BJ (cell line): ENCODE results near the gene TWNK. TPM values are rescaled to one million over a fixed set of nuclear protein-coding genes. Genes with fewer than 3 reads are reported as not detected.

ENCODE experiments used
- CTCF ChIA-PET: fragments of 350-600 bp; formaldehyde crosslinking; extraction: SDS; loops from one replicate; lab custom pipeline; 2021; ENCODE audit warnings: antibody characterized with exemption, inconsistent platforms; lab: Yijun Ruan, JAX
- POLR2A ChIA-PET: fragments of 300-600 bp; sonication (Branson Sonifier 250); formaldehyde crosslinking; extraction: SDS; loops from one replicate; lab custom pipeline; 2021; ENCODE audit warnings: antibody characterized with exemption; lab: Charles Lee
- DNase-seq: peaks from one replicate; pipeline ENCODE4 v3.0.0-alpha.2; 2011; ENCODE audit warnings: low read depth
- H3K27me3 ChIP-seq: 2 replicates; pipeline ENCODE4 v1.6.0; 2011; ENCODE audit warnings: low read length; ENCODE audit not compliant: control insufficient read depth, insufficient read depth
- H3K36me3 ChIP-seq: 2 replicates; pipeline ENCODE4 v1.5.1; 2011; ENCODE audit warnings: low read length; ENCODE audit not compliant: control insufficient read depth, insufficient read depth
- H3K4me3 ChIP-seq: 2 replicates; pipeline ENCODE4 v1.5.1; 2011; ENCODE audit warnings: low read depth, mild to moderate bottlenecking, control low read depth, low read length
- polyA plus RNA-seq: library from polyadenylated mRNA; depleted of rRNA; stranded (reverse); fragments of >200 nt; gene quantifications from 2 replicates; pipeline ENCODE4 v1.2.3, GENCODE V29; 2011
- TF ChIP-seq, protein P1 (sequence below): IDR thresholded peaks from 2 replicates; pipeline ENCODE4 v1.5.1; 2011; ENCODE audit warnings: low read depth, mild to moderate bottlenecking, control low read depth, inconsistent platforms, low read length, moderate library complexity; ENCODE audit not compliant: insufficient read depth

TWNK gene
- polyA plus RNA-seq, 1 experiment, result 5.5 TPM

DNA sequence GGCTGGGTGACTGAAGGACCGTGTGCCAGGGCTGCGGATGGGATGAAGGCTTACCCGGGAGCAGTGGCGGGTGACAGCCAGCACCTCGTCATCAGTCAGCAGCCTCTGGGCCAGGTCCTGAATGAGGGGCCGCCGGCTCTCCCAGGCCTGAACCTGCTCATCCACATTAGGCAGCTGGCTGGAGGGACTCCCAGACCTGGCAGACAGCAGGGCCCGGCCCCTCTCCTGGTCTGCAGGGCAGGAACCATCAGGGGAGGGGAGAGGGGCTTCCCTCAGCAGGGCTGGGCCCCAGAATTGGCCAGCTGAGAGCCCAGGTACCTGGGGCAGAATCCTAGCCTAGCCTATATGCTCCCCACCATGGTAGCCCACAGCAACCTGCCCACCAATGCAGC lies 28.2 kb downstream of the TWNK start:
- no peaks in the 10 kb centered on the region for H3K27me3 ChIP-seq
- DNase-seq, result no peak
- no peaks in the 10 kb centered on the region for H3K36me3 ChIP-seq
- TF ChIP-seq, protein P1, sequence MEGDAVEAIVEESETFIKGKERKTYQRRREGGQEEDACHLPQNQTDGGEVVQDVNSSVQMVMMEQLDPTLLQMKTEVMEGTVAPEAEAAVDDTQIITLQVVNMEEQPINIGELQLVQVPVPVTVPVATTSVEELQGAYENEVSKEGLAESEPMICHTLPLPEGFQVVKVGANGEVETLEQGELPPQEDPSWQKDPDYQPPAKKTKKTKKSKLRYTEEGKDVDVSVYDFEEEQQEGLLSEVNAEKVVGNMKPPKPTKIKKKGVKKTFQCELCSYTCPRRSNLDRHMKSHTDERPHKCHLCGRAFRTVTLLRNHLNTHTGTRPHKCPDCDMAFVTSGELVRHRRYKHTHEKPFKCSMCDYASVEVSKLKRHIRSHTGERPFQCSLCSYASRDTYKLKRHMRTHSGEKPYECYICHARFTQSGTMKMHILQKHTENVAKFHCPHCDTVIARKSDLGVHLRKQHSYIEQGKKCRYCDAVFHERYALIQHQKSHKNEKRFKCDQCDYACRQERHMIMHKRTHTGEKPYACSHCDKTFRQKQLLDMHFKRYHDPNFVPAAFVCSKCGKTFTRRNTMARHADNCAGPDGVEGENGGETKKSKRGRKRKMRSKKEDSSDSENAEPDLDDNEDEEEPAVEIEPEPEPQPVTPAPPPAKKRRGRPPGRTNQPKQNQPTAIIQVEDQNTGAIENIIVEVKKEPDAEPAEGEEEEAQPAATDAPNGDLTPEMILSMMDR, result no peak
- H3K4me3 ChIP-seq, result no peak overlapping the region
- POLR2A ChIA-PET, result interaction anchor here (0.5 kb wide), 1 partner anchor 18 kb away, joined by 3 read pairs; no protein-coding TSS in a partner anchor
- CTCF ChIA-PET, result interaction anchor here (0.8 to 7.6 kb wide), 12 partner anchors 14 to 126 kb away, joined by 3 to 479 read pairs (median 17); partner anchors contain the start of genes KAZALD1, LZTS2, MRPL43 and PDZD7

DNA sequence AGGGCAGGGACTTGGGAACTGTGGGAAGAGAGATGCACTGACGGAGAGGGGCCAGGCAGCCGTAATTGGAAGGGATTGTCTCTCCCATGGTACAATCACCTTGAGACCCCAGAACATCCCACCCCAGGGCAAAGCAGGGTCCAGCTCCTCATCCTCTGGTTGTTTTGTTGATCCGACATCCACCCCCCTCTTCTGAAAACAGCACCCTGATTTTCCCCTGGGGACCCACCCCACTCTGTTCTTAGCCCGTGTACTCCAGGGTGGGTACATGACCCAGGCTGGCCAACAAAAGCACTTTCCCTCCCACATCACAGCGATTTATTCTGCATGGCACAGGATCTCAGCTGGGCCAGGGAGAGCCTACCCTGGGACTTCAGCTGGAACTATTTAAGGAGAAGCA lies 29.5 kb downstream of the TWNK start:
- ChIA-PET CTCF (interaction anchor here (1.0 to 7.6 kb wide), 6 partner anchors 13 to 125 kb away, joined by 3 to 479 read pairs (median 49); partner anchors contain the start of genes LZTS2, MRPL43, PDZD7 and SFXN3), POLR2A (no interaction called here)
- no peak for DNase-seq
- H3K36me3 ChIP-seq, result no peaks in the 10 kb centered on the region
- no peaks in the 10 kb centered on the region; the same call in 1 of the 2 replicates for H3K27me3 ChIP-seq
- no peak overlapping the region for H3K4me3 ChIP-seq
- TF ChIP-seq, protein P1, result no peak

DNA sequence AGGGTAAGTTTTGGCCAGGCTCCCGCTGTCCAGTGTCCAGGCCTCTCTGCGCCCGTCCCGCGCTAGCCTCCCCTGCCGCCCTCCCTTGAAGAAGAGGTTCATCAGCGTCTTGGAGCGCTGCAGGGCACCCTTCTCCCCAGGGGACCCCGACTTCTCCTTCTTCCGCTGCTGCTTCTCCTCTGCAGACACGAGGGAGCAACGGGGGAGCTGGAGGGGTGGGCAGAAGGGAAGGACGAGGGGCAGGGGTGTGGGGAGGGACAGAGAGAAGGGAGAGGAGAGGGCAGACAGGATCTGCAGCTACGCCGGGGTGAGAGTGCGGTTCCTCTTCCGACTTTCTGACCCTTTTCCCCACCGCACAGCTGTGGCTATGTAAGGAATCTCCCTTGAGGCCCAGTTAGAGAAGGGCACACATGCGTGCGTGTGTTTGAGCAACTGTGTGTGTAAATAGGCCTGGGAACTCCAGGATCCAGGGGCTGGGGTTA lies 30.8 kb downstream of the TWNK start:
- DNase-seq, result no peak
- POLR2A ChIA-PET, result no interaction called here
- H3K36me3 ChIP-seq, result no peaks in the 10 kb centered on the region
- CTCF ChIA-PET, result interaction anchor here (0.7 to 7.6 kb wide), 13 partner anchors 12 to 605 kb away, joined by 3 to 479 read pairs (median 9); partner anchors contain the start of genes KAZALD1, LZTS2, MRPL43 and PDZD7
- H3K4me3 ChIP-seq, result no peak overlapping the region
- TF ChIP-seq, protein P1, result no peak
- H3K27me3 ChIP-seq, result no peaks in the 10 kb centered on the region; the same call in 1 of the 2 replicates

DNA sequence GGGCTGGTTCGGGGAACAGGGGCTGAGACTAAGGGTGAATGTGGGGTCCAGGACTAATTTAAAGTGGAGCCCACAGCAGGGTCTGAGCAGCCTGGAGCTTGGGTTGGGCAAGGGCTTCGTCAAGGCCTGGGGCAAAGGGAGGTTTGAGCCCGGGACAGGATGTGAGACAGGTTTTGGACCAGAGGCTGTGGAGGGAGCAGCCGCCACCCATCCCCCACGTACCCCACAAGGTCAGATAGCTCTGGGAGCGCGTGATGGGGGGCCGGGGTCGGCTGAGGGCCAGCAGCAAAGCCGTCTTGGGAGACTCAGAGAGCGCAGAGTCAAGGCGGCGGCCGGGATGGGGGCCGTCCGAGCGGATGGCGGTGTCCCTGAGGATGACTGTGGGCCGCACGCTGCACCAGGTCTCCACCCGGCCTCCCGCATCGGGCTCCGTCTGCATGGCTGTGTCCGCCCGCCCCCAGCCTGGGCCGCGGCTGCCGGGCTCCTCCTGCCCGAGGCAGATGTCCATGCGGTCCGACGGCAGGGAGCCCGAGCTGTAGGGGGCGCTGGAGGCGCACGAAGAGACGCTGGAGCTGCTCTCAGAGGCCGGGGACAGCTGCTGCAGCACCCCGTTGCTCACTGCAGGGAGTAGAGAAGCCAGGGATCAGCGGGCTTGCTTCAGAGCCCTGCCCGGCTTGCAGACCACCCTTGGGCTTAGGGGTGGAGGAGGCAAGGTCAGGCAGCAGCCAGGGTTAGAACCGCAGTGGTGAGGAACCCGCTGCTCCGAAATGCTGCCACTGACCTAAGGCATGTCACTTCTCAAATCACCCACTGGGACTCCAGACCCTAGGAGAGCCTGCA lies 31.5 kb downstream of the TWNK start:
- no peaks in the 10 kb centered on the region for H3K36me3 ChIP-seq
- no peaks in the 10 kb centered on the region; the same call in 1 of the 2 replicates for H3K27me3 ChIP-seq
- TF ChIP-seq, protein P1, result peak; percentile 86
- no peak for DNase-seq
- ChIA-PET CTCF (interaction anchor here (0.6 to 7.6 kb wide), 17 partner anchors 11 to 606 kb away, joined by 3 to 479 read pairs (median 4); partner anchors contain the start of genes KAZALD1, LZTS2, MRPL43 and PDZD7), POLR2A (no interaction called here)
- H3K4me3 ChIP-seq, result no peak overlapping the region

DNA sequence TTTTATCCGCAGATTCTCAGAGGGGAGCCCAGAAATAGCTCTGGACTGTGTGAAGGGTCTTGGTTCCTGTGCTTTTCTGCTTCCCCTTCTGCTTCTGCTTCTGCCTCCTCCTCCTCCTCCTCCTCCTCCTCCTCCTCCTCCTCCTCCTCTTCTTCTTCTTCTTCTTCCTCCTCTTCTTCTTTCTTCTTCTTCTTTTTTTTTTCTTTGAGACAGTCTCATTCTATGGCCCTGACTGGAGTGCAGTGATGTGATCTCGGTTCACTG lies 32.0 kb downstream of the TWNK start:
- no peaks in the 10 kb centered on the region for H3K36me3 ChIP-seq
- CTCF ChIA-PET, result interaction anchor here (0.6 to 7.6 kb wide), 12 partner anchors 10 to 347 kb away, joined by 3 to 479 read pairs (median 12); partner anchors contain the start of genes KAZALD1, LZTS2, MRPL43 and PDZD7
- TF ChIP-seq, protein P1, result no peak
- DNase-seq, result no peak
- no peak overlapping the region for H3K4me3 ChIP-seq
- POLR2A ChIA-PET, result no interaction called here
- H3K27me3 ChIP-seq, result no peaks in the 10 kb centered on the region; the same call in 1 of the 2 replicates
